GM12874 (cell line): ENCODE measurements around the gene PPP2R5C.

Experiments
- TF ChIP-seq, protein P1 (sequence below): IDR thresholded peaks from 2 replicates; pipeline ENCODE4 v1.5.1; 2011; ENCODE audit warnings: low read depth, mild to moderate bottlenecking, control low read depth, low read length, moderate library complexity; ENCODE audit not compliant: insufficient read depth

Gene PPP2R5C

GRCh38 chr14:101851183-101851582 is 89.7 kb downstream of the PPP2R5C start:
- TF ChIP-seq, protein P1, sequence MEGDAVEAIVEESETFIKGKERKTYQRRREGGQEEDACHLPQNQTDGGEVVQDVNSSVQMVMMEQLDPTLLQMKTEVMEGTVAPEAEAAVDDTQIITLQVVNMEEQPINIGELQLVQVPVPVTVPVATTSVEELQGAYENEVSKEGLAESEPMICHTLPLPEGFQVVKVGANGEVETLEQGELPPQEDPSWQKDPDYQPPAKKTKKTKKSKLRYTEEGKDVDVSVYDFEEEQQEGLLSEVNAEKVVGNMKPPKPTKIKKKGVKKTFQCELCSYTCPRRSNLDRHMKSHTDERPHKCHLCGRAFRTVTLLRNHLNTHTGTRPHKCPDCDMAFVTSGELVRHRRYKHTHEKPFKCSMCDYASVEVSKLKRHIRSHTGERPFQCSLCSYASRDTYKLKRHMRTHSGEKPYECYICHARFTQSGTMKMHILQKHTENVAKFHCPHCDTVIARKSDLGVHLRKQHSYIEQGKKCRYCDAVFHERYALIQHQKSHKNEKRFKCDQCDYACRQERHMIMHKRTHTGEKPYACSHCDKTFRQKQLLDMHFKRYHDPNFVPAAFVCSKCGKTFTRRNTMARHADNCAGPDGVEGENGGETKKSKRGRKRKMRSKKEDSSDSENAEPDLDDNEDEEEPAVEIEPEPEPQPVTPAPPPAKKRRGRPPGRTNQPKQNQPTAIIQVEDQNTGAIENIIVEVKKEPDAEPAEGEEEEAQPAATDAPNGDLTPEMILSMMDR = no peak

GRCh38 chr14:101851736-101852405 is 90.4 kb downstream of the PPP2R5C start:
- TF ChIP-seq, protein P1 = no peak

- TF ChIP-seq, protein P1 = no peak
Observed at GRCh38 chr14:101852785-101853184, 91.3 kb downstream of the PPP2R5C start.

DNA sequence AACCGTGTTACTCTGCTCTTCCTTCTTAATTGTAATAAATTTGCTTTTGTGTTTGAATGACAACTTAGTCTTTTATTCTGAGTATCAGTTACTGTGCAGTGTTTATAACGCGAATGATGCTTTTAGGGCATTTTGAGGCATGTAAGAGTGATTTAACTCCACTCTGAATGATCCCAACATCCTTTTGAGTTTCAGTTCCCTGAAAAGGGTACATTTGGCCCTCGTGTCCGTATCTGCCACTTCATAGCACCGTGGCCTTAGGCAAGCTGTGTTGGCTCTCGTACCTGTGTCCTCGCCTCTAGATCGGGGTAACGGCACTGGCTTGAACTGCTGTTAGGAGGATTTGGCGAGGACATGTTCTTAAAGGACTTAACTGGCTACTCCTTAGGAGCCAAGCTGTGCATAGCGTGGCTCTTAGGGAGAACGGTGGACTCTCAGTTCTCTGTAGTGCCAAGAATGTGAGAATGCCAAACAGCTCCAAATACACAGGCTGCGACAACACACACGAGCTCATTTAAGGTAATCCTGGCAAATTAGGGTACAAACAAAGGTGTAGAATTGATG is 92.0 kb downstream of the PPP2R5C start:
- TF ChIP-seq, protein P1 = no peak

DNA sequence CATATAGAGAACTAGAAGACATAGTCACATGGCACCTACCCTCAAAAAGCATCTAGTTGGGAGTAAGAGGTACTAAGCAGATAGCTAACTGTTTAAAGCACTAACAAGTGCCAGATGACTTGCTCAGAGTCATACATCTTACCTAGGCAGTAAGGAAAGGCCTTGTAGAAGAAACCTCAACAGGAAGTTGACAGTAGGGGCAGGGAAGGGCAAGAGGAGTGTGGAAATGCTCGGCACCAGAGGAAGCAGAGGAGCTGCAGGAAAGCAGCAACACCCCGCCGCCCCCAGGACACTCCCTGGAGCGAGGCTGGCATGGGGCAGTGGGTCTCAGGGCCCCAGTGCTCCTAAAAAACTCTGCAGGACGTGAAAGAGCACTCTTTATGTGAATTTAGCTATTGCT is 92.9 kb downstream of the PPP2R5C start:
- TF ChIP-seq, protein P1 = no peak

DNA sequence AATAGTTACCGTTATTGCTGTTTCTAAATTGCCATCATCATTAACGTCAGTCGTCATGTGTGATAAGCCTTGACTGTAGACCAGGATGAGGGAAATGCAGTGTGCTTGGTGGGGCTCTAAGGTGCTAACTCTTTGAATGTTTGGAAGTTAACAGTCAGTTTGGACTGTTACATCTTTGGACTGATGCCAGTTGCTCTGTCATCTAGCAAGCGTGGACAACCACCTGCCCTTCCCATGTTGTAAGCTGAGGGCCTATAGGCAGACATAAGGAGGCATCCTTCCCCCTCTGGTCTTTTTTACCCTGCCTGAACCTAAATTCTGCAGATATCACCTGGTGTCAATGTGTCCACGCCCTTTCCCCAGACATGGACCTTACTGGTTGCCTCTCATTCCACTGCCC is 94.4 kb downstream of the PPP2R5C start:
- TF ChIP-seq, protein P1 = no peak

DNA sequence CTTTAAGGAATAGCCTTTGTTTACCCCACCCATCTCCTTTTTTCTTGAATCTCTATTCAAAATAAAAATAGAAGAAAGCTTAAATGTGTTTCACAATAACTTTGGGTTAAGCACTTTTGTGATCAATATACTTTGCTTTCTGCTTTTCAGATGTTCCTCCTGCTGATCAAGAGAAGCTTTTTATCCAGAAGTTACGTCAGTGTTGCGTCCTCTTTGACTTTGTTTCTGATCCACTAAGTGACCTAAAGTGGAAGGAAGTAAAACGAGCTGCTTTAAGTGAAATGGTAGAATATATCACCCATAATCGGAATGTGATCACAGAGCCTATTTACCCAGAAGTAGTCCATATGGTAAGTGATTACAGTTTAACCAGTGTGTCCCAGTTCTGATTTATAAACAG is 95.0 kb downstream of the PPP2R5C start:
- TF ChIP-seq, protein P1 = no peak
